ENCODE data around the gene PDZD2. TPM values are rescaled to one million over a fixed set of nuclear protein-coding genes. Genes with fewer than 3 reads are reported as not detected.

Gene PDZD2
- total and polyA plus RNA-seq, 2 donors (not counting 3 experiments of a cell fraction or from before 2014, with no cell fraction given): 0.66 to 6.9 TPM

- Histone ChIP-seq H3K27ac (ENCODE audit: insufficient read depth, low read depth, low read length) (no peak overlapping the region), H3K79me2 (ENCODE audit: control insufficient read depth, insufficient read depth, low read length) (no peaks in the 10 kb centered on the region), H3K9me3 (replicated peaks; ENCODE audit: control insufficient read depth, insufficient read depth, low read length) (no peaks in the 10 kb centered on the region), H3K9ac (replicated peaks; ENCODE audit: extremely low read depth, insufficient read depth, low read length) (no peak overlapping the region), H3K4me1 (ENCODE audit: control insufficient read depth, extremely low read depth, insufficient read depth, low read length) (no peaks in the 10 kb centered on the region), H3K4me2 (ENCODE audit: insufficient read depth, low read length) (no peak overlapping the region), H3K27me3 (ENCODE audit: control insufficient read depth in 2 of 2, insufficient read depth in 2 of 2, low read length in 2 of 2) (no peaks in the 10 kb centered on the region), H3K36me3 (ENCODE audit: control insufficient read depth in 2 of 2, extremely low read depth in 1 of 2, insufficient read depth in 2 of 2, low read length in 2 of 2) (no peaks in the 10 kb centered on the region), H3K4me3 (replicated peaks in 1 of 3; ENCODE audit: insufficient read depth in 1 of 3, low read depth in 1 of 3, low read length in 3 of 3) (no peak overlapping the region), H4K20me1 (replicated peaks; ENCODE audit: control insufficient read depth, extremely low read depth, insufficient read depth, low read length) (no peaks in the 10 kb centered on the region), H3K9me1 (replicated peaks; ENCODE audit: control insufficient read depth, extremely low read depth, insufficient read depth, low read length) (no peaks in the 10 kb centered on the region), H2AFZ (ENCODE audit: low read depth, low read length) (no peak overlapping the region)
- POLR2A ChIA-PET: no interaction called here
- DNase-seq (ENCODE audit: low read depth, low spot score) (no peak), FAIRE-seq (no peak)
- dilution Hi-C loops (cut with MboI; ENCODE audit: extremely low pct_ligation_motif_present, low sequenced_read_pairs) (no loop called here), intact Hi-C loops (cut with micrococcal nuclease) (no loop called here)
- TF ChIP-seq FOS (IDR thresholded peaks at IDR 0.05; ENCODE audit: borderline replicate concordance, insufficient read depth, low read length) (peak; percentile 5), GATA2 (IDR thresholded peaks at IDR 0.05; ENCODE audit: insufficient read depth, insufficient read length, low read depth, low read length) (no peak)
- CTCF ChIA-PET: no interaction called here
- BruUV-seq (replicated peaks): no TSS peak
Measured at GRCh38 chr5:31987985-31988710, 349.2 kb downstream of the PDZD2 start.

GRCh38 chr5:31990081-31990650 lies 351.2 kb downstream of the PDZD2 start:
- H3K9ac ChIP-seq (replicated peaks; ENCODE audit: extremely low read depth, insufficient read depth, low read length): no peak overlapping the region
- H3K79me2 ChIP-seq (ENCODE audit: control insufficient read depth, insufficient read depth, low read length): no peaks in the 10 kb centered on the region
- H3K4me3 ChIP-seq (replicated peaks in 1 of 3; ENCODE audit: insufficient read depth in 1 of 3, low read depth in 1 of 3, low read length in 3 of 3): no peak overlapping the region
- H3K27me3 ChIP-seq (ENCODE audit: control insufficient read depth in 2 of 2, insufficient read depth in 2 of 2, low read length in 2 of 2): no peaks in the 10 kb centered on the region
- TF ChIP-seq FOS (IDR thresholded peaks at IDR 0.05; ENCODE audit: borderline replicate concordance, insufficient read depth, low read length) (no peak), CTCF (IDR thresholded peaks at IDR 0.05; ENCODE audit: extremely low read depth in 1 of 2, insufficient read depth in 1 of 2, low read depth in 1 of 2, low read length in 2 of 2) (no peak), JUN (IDR thresholded peaks at IDR 0.05; ENCODE audit: borderline replicate concordance, insufficient read depth, insufficient read length, low read depth) (no peak), EZH2 (IDR thresholded peaks at IDR 0.05; ENCODE audit: borderline replicate concordance, low read depth, low read length, severe bottlenecking) (no peak)
- no peaks in the 10 kb centered on the region for H3K9me1 ChIP-seq (replicated peaks; ENCODE audit: control insufficient read depth, extremely low read depth, insufficient read depth, low read length)
- DNase-seq (ENCODE audit: low read depth, low spot score): no peak
- POLR2A ChIA-PET: no interaction called here
- BruUV-seq (replicated peaks): no TSS peak
- H3K9me3 ChIP-seq (replicated peaks; ENCODE audit: control insufficient read depth, insufficient read depth, low read length): no peaks in the 10 kb centered on the region
- no peaks in the 10 kb centered on the region for H3K4me1 ChIP-seq (ENCODE audit: control insufficient read depth, extremely low read depth, insufficient read depth, low read length)
- H3K4me2 ChIP-seq (ENCODE audit: insufficient read depth, low read length): no peak overlapping the region
- no peak for FAIRE-seq
- no peaks in the 10 kb centered on the region for H3K36me3 ChIP-seq (ENCODE audit: control insufficient read depth in 2 of 2, extremely low read depth in 1 of 2, insufficient read depth in 2 of 2, low read length in 2 of 2)
- H3K27ac ChIP-seq (ENCODE audit: insufficient read depth, low read depth, low read length): no peak overlapping the region
- CTCF ChIA-PET: interaction anchor here (0.8 to 1.2 kb wide), 2 partner anchors 11 to 41 kb away, joined by 3 read pairs; no protein-coding TSS in a partner anchor
- dilution Hi-C loops (cut with MboI; ENCODE audit: extremely low pct_ligation_motif_present, low sequenced_read_pairs): no loop called here
- intact Hi-C loops (cut with micrococcal nuclease): no loop called here
- no peaks in the 10 kb centered on the region for H4K20me1 ChIP-seq (replicated peaks; ENCODE audit: control insufficient read depth, extremely low read depth, insufficient read depth, low read length)
- no peak overlapping the region for H2AFZ ChIP-seq (ENCODE audit: low read depth, low read length)

Data from endothelial cell of umbilical vein (primary cell).